ENCODE data around the gene RALBP1. TPM values are rescaled to one million over a fixed set of nuclear protein-coding genes. Genes with fewer than 3 reads are reported as not detected.

Gene RALBP1
- total and polyA plus RNA-seq, 3 donors from 2014 or later: 23.6 to 59.8 (median 46.3) TPM

GRCh38 chr18:9558387-9559064, 83.2 kb downstream of the RALBP1 start:
- TF ChIP-seq CTCF (IDR thresholded peaks at IDR 0.05): no peak
- no peak for TF ChIP-seq POLR2A (IDR thresholded peaks at IDR 0.05)
- Histone ChIP-seq H3K4me3 (no peak overlapping the region), H3K4me1 (no peaks in the 10 kb centered on the region), H3K36me3 (ENCODE audit: low read depth, missing control alignments) (no peaks in the 10 kb centered on the region), H3K9me3 (no peaks in the 10 kb centered on the region), H3K27me3 (no peaks in the 10 kb centered on the region), H3K27ac (no peak overlapping the region)
- no peak for DNase-seq
- WGBS, 2 donors: 87 to 90% methylated on average over 4 of the region's 4 CpGs
- intact Hi-C loops (cut with DNase I; ENCODE audit: low total_unique reads): no loop called here

- TF ChIP-seq CTCF (IDR thresholded peaks at IDR 0.05): no peak
- TF ChIP-seq POLR2A (IDR thresholded peaks at IDR 0.05): no peak
- no peak for DNase-seq
- intact Hi-C loops (cut with DNase I; ENCODE audit: low total_unique reads): no loop called here
- no peaks in the 10 kb centered on the region for H3K27me3 ChIP-seq
- no peaks in the 10 kb centered on the region for H3K4me1 ChIP-seq
- no peaks in the 10 kb centered on the region for H3K9me3 ChIP-seq
- H3K4me3 ChIP-seq: no peak overlapping the region
- H3K36me3 ChIP-seq (ENCODE audit: low read depth, missing control alignments): no peaks in the 10 kb centered on the region
- 70 to 77% methylated on average over 6 of the region's 6 CpGs for WGBS, 2 donors
- no peak overlapping the region for H3K27ac ChIP-seq
Measured at GRCh38 chr18:9559253-9559652, 83.9 kb downstream of the RALBP1 start.

GRCh38 chr18:9561759-9562158, 86.4 kb downstream of the RALBP1 start:
- Histone ChIP-seq H3K36me3 (ENCODE audit: low read depth, missing control alignments) (no peaks in the 10 kb centered on the region), H3K27ac (no peak overlapping the region), H3K4me3 (no peak overlapping the region), H3K9me3 (no peaks in the 10 kb centered on the region), H3K4me1 (no peaks in the 10 kb centered on the region), H3K27me3 (no peaks in the 10 kb centered on the region)
- TF ChIP-seq CTCF (IDR thresholded peaks at IDR 0.05): no peak
- WGBS, 2 donors: 92% methylated on average over 2 of the region's 2 CpGs
- intact Hi-C loops (cut with DNase I; ENCODE audit: low total_unique reads): no loop called here
- no peak for DNase-seq

GRCh38 chr18:9562584-9562983, 87.3 kb downstream of the RALBP1 start:
- Histone ChIP-seq H3K36me3 (ENCODE audit: low read depth, missing control alignments) (no peaks in the 10 kb centered on the region), H3K27ac (no peak overlapping the region), H3K4me3 (no peak overlapping the region), H3K9me3 (no peaks in the 10 kb centered on the region), H3K27me3 (no peaks in the 10 kb centered on the region), H3K4me1 (no peaks in the 10 kb centered on the region)
- DNase-seq: no peak
- intact Hi-C loops (cut with DNase I; ENCODE audit: low total_unique reads): no loop called here
- 88 to 94% methylated on average over 4 of the region's 4 CpGs for WGBS, 2 donors
- TF ChIP-seq POLR2A (IDR thresholded peaks at IDR 0.05) (no peak), CTCF (IDR thresholded peaks at IDR 0.05) (no peak)

- no peak overlapping the region for H3K27ac ChIP-seq
- TF ChIP-seq POLR2A (IDR thresholded peaks at IDR 0.05) (no peak), CTCF (IDR thresholded peaks at IDR 0.05) (no peak)
- intact Hi-C loops (cut with DNase I; ENCODE audit: low total_unique reads): no loop called here
- 74 to 82% methylated on average over 4 of the region's 4 CpGs for WGBS, 2 donors
- H3K27me3 ChIP-seq: no peaks in the 10 kb centered on the region
- H3K9me3 ChIP-seq: no peaks in the 10 kb centered on the region
- no peak overlapping the region for H3K4me3 ChIP-seq
- DNase-seq: no peak
- no peaks in the 10 kb centered on the region for H3K36me3 ChIP-seq (ENCODE audit: low read depth, missing control alignments)
- H3K4me1 ChIP-seq: no peaks in the 10 kb centered on the region
Measured at GRCh38 chr18:9563331-9563730, 88.0 kb downstream of the RALBP1 start.

Measured in testis (tissue), 3 donors.